NCI-H345 (cell line): ENCODE measurements around the gene PPARA.
"Not testable (repeated sequence)": the region's sequence is repeated elsewhere in the genome, so short reads cannot be mapped to it uniquely, and the experiment has no call there.

ENCODE experiments used
- DNase-seq: peaks from one replicate; lab custom pipeline; 2025; lab: John Stamatoyannopoulos, UW

The PPARA gene

GRCh38 chr22:46246178-46246577, 95.9 kb downstream of the PPARA start:
- no peak for DNase-seq

- DNase-seq = no peak
These were observed 97.2 kb downstream of the PPARA start for GRCh38 chr22:46247443-46247975.

- DNase-seq = peak; percentile 85
These were observed 99.9 kb downstream of the PPARA start, which contains the start of gene CDPF1 for GRCh38 chr22:46250035-46250782. TSS of gene CDPF1 (minus strand) at chr22:46250293. CDS start at chr22:46248284, 2,009 bp downstream.

GRCh38 chr22:46250783-46251125, 100.4 kb downstream of the PPARA start:
- DNase-seq = no peak

- no peak for DNase-seq
These were observed 100.9 kb downstream of the PPARA start for GRCh38 chr22:46251266-46251665.

GRCh38 chr22:46251816-46252380, 101.6 kb downstream of the PPARA start:
- no peak for DNase-seq

GRCh38 chr22:46256358-46256958, 106.1 kb downstream of the PPARA start:
- DNase-seq = no peak

- DNase-seq = no peak
These were observed 109.0 kb downstream of the PPARA start for GRCh38 chr22:46259374-46259773.

GRCh38 chr22:46260038-46260437, 109.7 kb downstream of the PPARA start:
- DNase-seq = no peak

GRCh38 chr22:46262449-46263215, 112.3 kb downstream of the PPARA start:
- no peak for DNase-seq

GRCh38 chr22:46263216-46263590, 112.9 kb downstream of the PPARA start, which contains the start of gene PKDREJ:
TSS of gene PKDREJ (minus strand) at chr22:46263343. CDS start at chr22:46263322, 21 bp downstream.
- DNase-seq = no peak

GRCh38 chr22:46264520-46264919, 114.2 kb downstream of the PPARA start:
- DNase-seq = not testable (repeated sequence)

- not testable (repeated sequence) for DNase-seq
These were observed 115.3 kb downstream of the PPARA start for GRCh38 chr22:46265627-46266026.

GRCh38 chr22:46267431-46268279, 117.3 kb downstream of the PPARA start, which contains the start of gene TTC38:
TSS of gene TTC38 (plus strand) at chr22:46268008. CDS start at chr22:46268040, 32 bp downstream.
- DNase-seq = peak; percentile 36

- no peak for DNase-seq
These were observed 119.2 kb downstream of the PPARA start for GRCh38 chr22:46269564-46269963.

- DNase-seq = no peak
These were observed 121.9 kb downstream of the PPARA start for GRCh38 chr22:46272196-46272595.

GRCh38 chr22:46272762-46273431, 122.6 kb downstream of the PPARA start:
- no peak for DNase-seq

GRCh38 chr22:46273432-46274148, 123.3 kb downstream of the PPARA start:
- DNase-seq = no peak

- DNase-seq = no peak
These were observed 124.1 kb downstream of the PPARA start for GRCh38 chr22:46274381-46274780.
